K562 (cell line): ENCODE measurements around the gene RAB12. TPM values are rescaled to one million over a fixed set of nuclear protein-coding genes. Genes with fewer than 3 reads are reported as not detected.

Source experiments
- ATAC-seq: fragments of 200-7000 bp; cut with Tn5 transposase; 3 replicates; pipeline ENCODE4 v1.9.1; 2020; ENCODE audit warnings: moderate library complexity
- BruUV-seq: library from RNA; stranded (reverse); fragments of 400-500 nt; replicated peaks from 2 replicates; lab custom pipeline; 2021; lab: Mats Ljungman, UMichigan
- CTCF ChIA-PET: fragments of 300-600 bp; formaldehyde crosslinking; extraction: SDS; loops from one replicate; lab custom pipeline; 2021; ENCODE audit warnings: low intra/inter-chr PET ratio; lab: Yijun Ruan, JAX
- POLR2A ChIA-PET: fragments of 300-600, 350-650 bp; sonication (Branson Sonifier 250); formaldehyde crosslinking; extraction: SDS; loops from one replicate; lab custom pipeline; 2021; ENCODE audit warnings: antibody characterized with exemption, inconsistent platforms; lab: Yijun Ruan, JAX
- DNase-seq, 4 experiments: peaks; one replicate each; pipeline versions ENCODE4 v3.0.0 to v3.0.0-alpha.2; 2011 to 2018; ENCODE audit warnings: low spot score in 3 of 4, mixed read lengths in 3 of 4; ENCODE audit errors: extremely low read depth in 1 of 4
- FAIRE-seq: peaks from 2 replicates; lab custom pipeline; 2011; peaks lifted over from hg19 to GRCh38; lab: Jason Lieb, UNC
- H2AFZ ChIP-seq: 2 replicates; pipeline ENCODE4 v1.6.0; 2011; ENCODE audit warnings: low read depth, low read length, control low read depth, inconsistent platforms
- H3K27ac ChIP-seq: fragments of 200-600 bp; 3 replicates; pipeline ENCODE4 v1.8.0; 2011; ENCODE audit warnings: low read depth, mild to moderate bottlenecking, control low read depth, inconsistent platforms, low read length, moderate library complexity, mixed read lengths; ENCODE audit errors: extremely low read depth
- H3K27me3 ChIP-seq, 2 experiments: fragments of 300-600 bp in 1 of 2; 2 replicates in 1 of 2; 3 replicates in 1 of 2; pipeline versions ENCODE4 v1.6.0 to v1.8.0; 2011; ENCODE audit warnings: inconsistent platforms in 2 of 2, low read length in 2 of 2, mild to moderate bottlenecking in 1 of 2, mixed read lengths in 1 of 2, moderate library complexity in 1 of 2; ENCODE audit not compliant: control insufficient read depth in 2 of 2, insufficient read depth in 2 of 2
- H3K36me3 ChIP-seq: fragments of 300-600 bp; 3 replicates; pipeline ENCODE4 v1.8.0; 2011; ENCODE audit warnings: mild to moderate bottlenecking, low read length, inconsistent platforms; ENCODE audit not compliant: control insufficient read depth, insufficient read depth
- H3K4me1 ChIP-seq, 2 experiments: fragments of 200-600 bp in 1 of 2; replicated peaks in 1 of 2; 2 replicates in 1 of 2; 3 replicates in 1 of 2; pipeline versions ENCODE4 v1.5.1 to v1.8.0; 2011; ENCODE audit warnings: inconsistent platforms in 2 of 2, low read length in 2 of 2, mild to moderate bottlenecking in 1 of 2, mixed read lengths in 1 of 2, moderate library complexity in 1 of 2; ENCODE audit not compliant: control insufficient read depth in 2 of 2, insufficient read depth in 2 of 2
- H3K4me2 ChIP-seq: 2 replicates; pipeline ENCODE4 v1.6.1; 2011; ENCODE audit warnings: low read length, control low read depth, inconsistent platforms, mixed read lengths; ENCODE audit not compliant: insufficient read depth
- H3K4me3 ChIP-seq: fragments of 200-600 bp; sonication (generic), shearing (Covaris generic); 2 replicates; pipeline ENCODE4 v1.5.1; 2016; ENCODE audit warnings: control low read depth, inconsistent platforms
- H3K79me2 ChIP-seq: fragments of 200-600 bp; 3 replicates; pipeline ENCODE4 v1.8.0; 2011; ENCODE audit warnings: low read length, inconsistent platforms; ENCODE audit not compliant: control insufficient read depth, insufficient read depth
- H3K9ac ChIP-seq, 2 experiments: 2 replicates each; pipeline versions ENCODE4 v1.6.0 to v1.6.1; 2011; ENCODE audit warnings: low read depth in 2 of 2, low read length in 2 of 2, control low read depth in 1 of 2, inconsistent platforms in 1 of 2, mild to moderate bottlenecking in 1 of 2, mixed read lengths in 1 of 2; ENCODE audit not compliant: insufficient read depth in 1 of 2
- H3K9me1 ChIP-seq: one replicate; pipeline ENCODE4 v1.6.0; 2011; ENCODE audit warnings: inconsistent platforms, mild to moderate bottlenecking, low read length, moderate library complexity; ENCODE audit not compliant: control insufficient read depth, insufficient read depth
- H3K9me3 ChIP-seq: replicated peaks from 2 replicates; pipeline ENCODE4 v1.5.1; 2011; ENCODE audit warnings: low read depth, low read length, inconsistent platforms; ENCODE audit not compliant: control insufficient read depth, insufficient read depth
- H4K20me1 ChIP-seq: replicated peaks from 2 replicates; pipeline ENCODE4 v1.6.1; 2011; ENCODE audit warnings: low read length, inconsistent platforms, mixed read lengths; ENCODE audit not compliant: control insufficient read depth, insufficient read depth
- DPF2 ChIP-seq: fragments of 450-650 bp; IDR thresholded peaks from 2 replicates; pipeline ENCODE4 v1.6.1; 2016
- MTA2 ChIP-seq: fragments of 450-650 bp; IDR thresholded peaks from 2 replicates; pipeline ENCODE4 v1.6.1; 2016; ENCODE audit warnings: low read depth
- POLR2A ChIP-seq: fragments of 450-650 bp; conservative IDR thresholded peaks from 2 replicates; pipeline ENCODE4 v1.6.1; 2016
- POLR2G ChIP-seq: fragments of 200-400 bp; formaldehyde crosslinking; IDR thresholded peaks from 2 replicates; pipeline ENCODE4 v1.6.1; 2017; ENCODE audit warnings: low read depth, mild to moderate bottlenecking, antibody characterized with exemption, low read length, moderate library complexity
- ZNF134 ChIP-seq: fragments of 250-450 bp; sonication (Bioruptor Pico); conservative IDR thresholded peaks from 2 replicates; pipeline ENCODE4 v1.4.0; 2020
- WGBS: fragments of 100-300 bp; shearing (Covaris generic); methylation state at CpG from one replicate; pipeline ENCODE4 v1.1.6; 2016; ENCODE audit warnings: low coverage, mixed read lengths; ENCODE audit not compliant: insufficient coverage; ENCODE audit errors: missing lambda C conversion rate; 5-methylcytosine and 5-hydroxymethylcytosine counted together
- in situ Hi-C: fragments of 300-500 bp; cut with MboI; formaldehyde crosslinking; loops from 4 replicates; pipeline ENCODE4 v1.15.0; 2018; ENCODE audit warnings: inconsistent platforms, mixed read lengths
- intact Hi-C: fragments of 100-400 bp; cut with micrococcal nuclease; formaldehyde crosslinking; loops from 2 replicates; pipeline ENCODE4 v1.14.2; 2022
- polyA plus RNA-seq, 8 experiments: library from polyadenylated mRNA; depleted of rRNA in 4 of 8; stranded (reverse) in 5 of 8; unstranded in 3 of 8; fragments of >200 nt; fragmentation: Nextera tagmentation in 2 of 8; fragmentation: Illumina TruSeq in 1 of 8; extraction: Ambion mirVana in 2 of 8; extraction: Trizol in 1 of 8; gene quantifications; 2 replicates each; pipeline versions ENCODE4 v1.2.1 to v1.2.3, GENCODE V29; 2011 to 2014; ENCODE audit warnings: inconsistent platforms in 1 of 8, missing spikeins in 1 of 8
- total RNA-seq, 7 experiments: library from RNA; depleted of rRNA in 6 of 7; stranded (reverse); fragments of >200 nt in 6 of 7; fragmentation: Illumina TruSeq in 2 of 7; extraction: Trizol in 2 of 7; gene quantifications; 2 replicates each; pipeline versions ENCODE4 v1.2.1 to v1.2.3, GENCODE V29; 2011 to 2021; ENCODE audit warnings: low replicate concordance in 1 of 7
- TF ChIP-seq, protein P1 (sequence below): fragments of 250-450 bp; sonication (Bioruptor Pico); IDR thresholded peaks from 2 replicates; pipeline ENCODE4 v1.8.0; 2021; ENCODE audit warnings: moderate library complexity, mild to moderate bottlenecking, inconsistent platforms
- TF ChIP-seq, protein P2 (sequence below): fragments of 450-650 bp; IDR thresholded peaks from 2 replicates; pipeline ENCODE4 v1.6.1; 2016; ENCODE audit warnings: borderline replicate concordance
- TF ChIP-seq, protein P3 (sequence below): fragments of 200-600 bp; sonication (generic); IDR thresholded peaks from one replicate; pipeline ENCODE4 v1.6.1; 2012; ENCODE audit warnings: mild to moderate bottlenecking, low read depth, low read length, inconsistent platforms

Gene RAB12
- total and polyA plus RNA-seq, 9 of the 15 experiments (the other 6 are each of a cell fraction or from before 2014, with no cell fraction given), result 0.48 to 21.6 (median 18.8) TPM

DNA sequence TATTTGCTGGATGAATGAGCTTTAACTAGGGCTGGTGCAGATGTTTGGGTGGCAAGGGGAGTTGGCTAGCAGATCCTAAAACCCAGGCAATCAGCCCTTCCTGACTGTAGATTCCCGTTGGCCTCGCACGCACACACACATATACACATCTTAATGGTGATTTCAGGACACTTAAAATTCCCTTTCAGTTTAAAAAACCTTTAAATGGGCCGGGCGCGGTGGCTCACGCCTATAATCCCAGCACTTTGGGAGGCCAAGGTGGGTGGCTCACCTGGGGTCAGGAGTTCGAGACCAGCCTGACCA is 76.6 kb downstream of the RAB12 start:
- H4K20me1 ChIP-seq, result no peaks in the 10 kb centered on the region
- no peaks in the 10 kb centered on the region for H3K9me3 ChIP-seq
- DNase-seq (no peak), ATAC-seq (no peak), FAIRE-seq (no peak)
- 0 out of 2 replicates have a peak overlapping the region, but pooled peaks have one; percentile 16 for H3K4me2 ChIP-seq
- H3K4me1 ChIP-seq, result peaks cover 0 to 3% of the 10 kb centered on the region in 2 experiments; a peak in 3 of 5 replicates
- peak overlapping the region; percentile 80; the same call in 1 of the 2 replicates for H2AFZ ChIP-seq
- H3K79me2 ChIP-seq, result no peaks in the 10 kb centered on the region
- ChIA-PET POLR2A (interaction anchor here (0.6 to 2.9 kb wide), 5 partner anchors 10 to 118 kb away, joined by 3 to 13 read pairs (median 3); no protein-coding TSS in a partner anchor), CTCF (interaction anchor here (0.9 kb wide), 1 partner anchor 30 kb away, joined by 3 read pairs; no protein-coding TSS in a partner anchor)
- H3K9ac ChIP-seq, result no peak overlapping the region
- intact Hi-C loops (loop anchor here (10.0 kb wide), 1 partner anchor 109 kb away; no protein-coding TSS in a partner anchor), in situ Hi-C loops (no loop called here)
- no TSS peak for BruUV-seq
- peaks cover 10 to 17% of the 10 kb centered on the region in 2 experiments; a peak in 4 of 5 replicates for H3K27me3 ChIP-seq
- no peak overlapping the region for H3K4me3 ChIP-seq
- H3K36me3 ChIP-seq, result no peaks in the 10 kb centered on the region
- no peaks in the 10 kb centered on the region for H3K9me1 ChIP-seq
- H3K27ac ChIP-seq, result no peak overlapping the region
- 56% methylated on average over 8 of the region's 8 CpGs for WGBS
- TF ChIP-seq POLR2G (no peak), MTA2 (no peak), ZNF134 (no peak), POLR2A (no peak), DPF2 (no peak)
- TF ChIP-seq, protein P1, sequence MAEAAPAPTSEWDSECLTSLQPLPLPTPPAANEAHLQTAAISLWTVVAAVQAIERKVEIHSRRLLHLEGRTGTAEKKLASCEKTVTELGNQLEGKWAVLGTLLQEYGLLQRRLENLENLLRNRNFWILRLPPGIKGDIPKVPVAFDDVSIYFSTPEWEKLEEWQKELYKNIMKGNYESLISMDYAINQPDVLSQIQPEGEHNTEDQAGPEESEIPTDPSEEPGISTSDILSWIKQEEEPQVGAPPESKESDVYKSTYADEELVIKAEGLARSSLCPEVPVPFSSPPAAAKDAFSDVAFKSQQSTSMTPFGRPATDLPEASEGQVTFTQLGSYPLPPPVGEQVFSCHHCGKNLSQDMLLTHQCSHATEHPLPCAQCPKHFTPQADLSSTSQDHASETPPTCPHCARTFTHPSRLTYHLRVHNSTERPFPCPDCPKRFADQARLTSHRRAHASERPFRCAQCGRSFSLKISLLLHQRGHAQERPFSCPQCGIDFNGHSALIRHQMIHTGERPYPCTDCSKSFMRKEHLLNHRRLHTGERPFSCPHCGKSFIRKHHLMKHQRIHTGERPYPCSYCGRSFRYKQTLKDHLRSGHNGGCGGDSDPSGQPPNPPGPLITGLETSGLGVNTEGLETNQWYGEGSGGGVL (CRISPR knock-in tag), result no peak
- TF ChIP-seq, protein P2, sequence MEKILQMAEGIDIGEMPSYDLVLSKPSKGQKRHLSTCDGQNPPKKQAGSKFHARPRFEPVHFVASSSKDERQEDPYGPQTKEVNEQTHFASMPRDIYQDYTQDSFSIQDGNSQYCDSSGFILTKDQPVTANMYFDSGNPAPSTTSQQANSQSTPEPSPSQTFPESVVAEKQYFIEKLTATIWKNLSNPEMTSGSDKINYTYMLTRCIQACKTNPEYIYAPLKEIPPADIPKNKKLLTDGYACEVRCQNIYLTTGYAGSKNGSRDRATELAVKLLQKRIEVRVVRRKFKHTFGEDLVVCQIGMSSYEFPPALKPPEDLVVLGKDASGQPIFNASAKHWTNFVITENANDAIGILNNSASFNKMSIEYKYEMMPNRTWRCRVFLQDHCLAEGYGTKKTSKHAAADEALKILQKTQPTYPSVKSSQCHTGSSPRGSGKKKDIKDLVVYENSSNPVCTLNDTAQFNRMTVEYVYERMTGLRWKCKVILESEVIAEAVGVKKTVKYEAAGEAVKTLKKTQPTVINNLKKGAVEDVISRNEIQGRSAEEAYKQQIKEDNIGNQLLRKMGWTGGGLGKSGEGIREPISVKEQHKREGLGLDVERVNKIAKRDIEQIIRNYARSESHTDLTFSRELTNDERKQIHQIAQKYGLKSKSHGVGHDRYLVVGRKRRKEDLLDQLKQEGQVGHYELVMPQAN, result no peak
- TF ChIP-seq, protein P3, sequence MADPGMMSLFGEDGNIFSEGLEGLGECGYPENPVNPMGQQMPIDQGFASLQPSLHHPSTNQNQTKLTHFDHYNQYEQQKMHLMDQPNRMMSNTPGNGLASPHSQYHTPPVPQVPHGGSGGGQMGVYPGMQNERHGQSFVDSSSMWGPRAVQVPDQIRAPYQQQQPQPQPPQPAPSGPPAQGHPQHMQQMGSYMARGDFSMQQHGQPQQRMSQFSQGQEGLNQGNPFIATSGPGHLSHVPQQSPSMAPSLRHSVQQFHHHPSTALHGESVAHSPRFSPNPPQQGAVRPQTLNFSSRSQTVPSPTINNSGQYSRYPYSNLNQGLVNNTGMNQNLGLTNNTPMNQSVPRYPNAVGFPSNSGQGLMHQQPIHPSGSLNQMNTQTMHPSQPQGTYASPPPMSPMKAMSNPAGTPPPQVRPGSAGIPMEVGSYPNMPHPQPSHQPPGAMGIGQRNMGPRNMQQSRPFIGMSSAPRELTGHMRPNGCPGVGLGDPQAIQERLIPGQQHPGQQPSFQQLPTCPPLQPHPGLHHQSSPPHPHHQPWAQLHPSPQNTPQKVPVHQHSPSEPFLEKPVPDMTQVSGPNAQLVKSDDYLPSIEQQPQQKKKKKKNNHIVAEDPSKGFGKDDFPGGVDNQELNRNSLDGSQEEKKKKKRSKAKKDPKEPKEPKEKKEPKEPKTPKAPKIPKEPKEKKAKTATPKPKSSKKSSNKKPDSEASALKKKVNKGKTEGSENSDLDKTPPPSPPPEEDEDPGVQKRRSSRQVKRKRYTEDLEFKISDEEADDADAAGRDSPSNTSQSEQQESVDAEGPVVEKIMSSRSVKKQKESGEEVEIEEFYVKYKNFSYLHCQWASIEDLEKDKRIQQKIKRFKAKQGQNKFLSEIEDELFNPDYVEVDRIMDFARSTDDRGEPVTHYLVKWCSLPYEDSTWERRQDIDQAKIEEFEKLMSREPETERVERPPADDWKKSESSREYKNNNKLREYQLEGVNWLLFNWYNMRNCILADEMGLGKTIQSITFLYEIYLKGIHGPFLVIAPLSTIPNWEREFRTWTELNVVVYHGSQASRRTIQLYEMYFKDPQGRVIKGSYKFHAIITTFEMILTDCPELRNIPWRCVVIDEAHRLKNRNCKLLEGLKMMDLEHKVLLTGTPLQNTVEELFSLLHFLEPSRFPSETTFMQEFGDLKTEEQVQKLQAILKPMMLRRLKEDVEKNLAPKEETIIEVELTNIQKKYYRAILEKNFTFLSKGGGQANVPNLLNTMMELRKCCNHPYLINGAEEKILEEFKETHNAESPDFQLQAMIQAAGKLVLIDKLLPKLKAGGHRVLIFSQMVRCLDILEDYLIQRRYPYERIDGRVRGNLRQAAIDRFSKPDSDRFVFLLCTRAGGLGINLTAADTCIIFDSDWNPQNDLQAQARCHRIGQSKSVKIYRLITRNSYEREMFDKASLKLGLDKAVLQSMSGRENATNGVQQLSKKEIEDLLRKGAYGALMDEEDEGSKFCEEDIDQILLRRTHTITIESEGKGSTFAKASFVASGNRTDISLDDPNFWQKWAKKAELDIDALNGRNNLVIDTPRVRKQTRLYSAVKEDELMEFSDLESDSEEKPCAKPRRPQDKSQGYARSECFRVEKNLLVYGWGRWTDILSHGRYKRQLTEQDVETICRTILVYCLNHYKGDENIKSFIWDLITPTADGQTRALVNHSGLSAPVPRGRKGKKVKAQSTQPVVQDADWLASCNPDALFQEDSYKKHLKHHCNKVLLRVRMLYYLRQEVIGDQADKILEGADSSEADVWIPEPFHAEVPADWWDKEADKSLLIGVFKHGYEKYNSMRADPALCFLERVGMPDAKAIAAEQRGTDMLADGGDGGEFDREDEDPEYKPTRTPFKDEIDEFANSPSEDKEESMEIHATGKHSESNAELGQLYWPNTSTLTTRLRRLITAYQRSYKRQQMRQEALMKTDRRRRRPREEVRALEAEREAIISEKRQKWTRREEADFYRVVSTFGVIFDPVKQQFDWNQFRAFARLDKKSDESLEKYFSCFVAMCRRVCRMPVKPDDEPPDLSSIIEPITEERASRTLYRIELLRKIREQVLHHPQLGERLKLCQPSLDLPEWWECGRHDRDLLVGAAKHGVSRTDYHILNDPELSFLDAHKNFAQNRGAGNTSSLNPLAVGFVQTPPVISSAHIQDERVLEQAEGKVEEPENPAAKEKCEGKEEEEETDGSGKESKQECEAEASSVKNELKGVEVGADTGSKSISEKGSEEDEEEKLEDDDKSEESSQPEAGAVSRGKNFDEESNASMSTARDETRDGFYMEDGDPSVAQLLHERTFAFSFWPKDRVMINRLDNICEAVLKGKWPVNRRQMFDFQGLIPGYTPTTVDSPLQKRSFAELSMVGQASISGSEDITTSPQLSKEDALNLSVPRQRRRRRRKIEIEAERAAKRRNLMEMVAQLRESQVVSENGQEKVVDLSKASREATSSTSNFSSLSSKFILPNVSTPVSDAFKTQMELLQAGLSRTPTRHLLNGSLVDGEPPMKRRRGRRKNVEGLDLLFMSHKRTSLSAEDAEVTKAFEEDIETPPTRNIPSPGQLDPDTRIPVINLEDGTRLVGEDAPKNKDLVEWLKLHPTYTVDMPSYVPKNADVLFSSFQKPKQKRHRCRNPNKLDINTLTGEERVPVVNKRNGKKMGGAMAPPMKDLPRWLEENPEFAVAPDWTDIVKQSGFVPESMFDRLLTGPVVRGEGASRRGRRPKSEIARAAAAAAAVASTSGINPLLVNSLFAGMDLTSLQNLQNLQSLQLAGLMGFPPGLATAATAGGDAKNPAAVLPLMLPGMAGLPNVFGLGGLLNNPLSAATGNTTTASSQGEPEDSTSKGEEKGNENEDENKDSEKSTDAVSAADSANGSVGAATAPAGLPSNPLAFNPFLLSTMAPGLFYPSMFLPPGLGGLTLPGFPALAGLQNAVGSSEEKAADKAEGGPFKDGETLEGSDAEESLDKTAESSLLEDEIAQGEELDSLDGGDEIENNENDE, result no peak
